Vagina (tissue), 2 donors: ENCODE measurements around the gene NTF3.

Experiments
- CTCF ChIP-seq, 3 experiments: fragments of 450-650 bp in 2 of 3; fragments of 200-600 bp in 1 of 3; sonication (generic) in 1 of 3; IDR thresholded peaks; one replicate each; pipeline ENCODE4 v1.5.1; 2017 to 2019; ENCODE audit warnings: antibody characterized with exemption in 3 of 3, mild to moderate bottlenecking in 2 of 3, moderate library complexity in 2 of 3
- POLR2A ChIP-seq, 2 donors: fragments of 450-650 bp; IDR thresholded peaks; one replicate each; pipeline ENCODE4 v1.6.1; 2017; ENCODE audit warnings: antibody characterized with exemption in 2 of 2, mild to moderate bottlenecking in 2 of 2, moderate library complexity in 2 of 2

GRCh38 chr12:5507944-5508343, 76.0 kb downstream of the NTF3 start:
- TF ChIP-seq CTCF (IDR thresholded peaks at IDR 0.05) = no peak
- no peak for TF ChIP-seq POLR2A (IDR thresholded peaks at IDR 0.05)
